Neural crest cell (in vitro differentiated cells): ENCODE data around the gene XPNPEP2. TPM values are rescaled to one million over a fixed set of nuclear protein-coding genes. Genes with fewer than 3 reads are reported as not detected.
A peak's percentile ranks its signal among the peaks of the same experiment; 100 is the strongest.

Experiments used
- DNase-seq: peaks from one replicate; pipeline ENCODE4 v3.0.0; 2021; ENCODE audit warnings: low read depth, mixed read lengths, low spot score
- H3K27ac Mint-ChIP-seq: one replicate; pipeline ENCODE4 v1.8.0; 2021; ENCODE audit warnings: mild to moderate bottlenecking, mixed read lengths; ENCODE audit not compliant: unreplicated experiment
- H3K27me3 Mint-ChIP-seq: 2 replicates; pipeline ENCODE4 v1.8.0; 2021; ENCODE audit warnings: low read depth, mild to moderate bottlenecking, mixed read lengths
- H3K36me3 Mint-ChIP-seq: 2 replicates; pipeline ENCODE4 v1.8.0; 2021; ENCODE audit warnings: low read depth, mild to moderate bottlenecking, mixed read lengths
- H3K4me1 Mint-ChIP-seq: 2 replicates; pipeline ENCODE4 v1.8.0; 2021; ENCODE audit warnings: mixed read lengths
- H3K4me3 Mint-ChIP-seq: one replicate; pipeline ENCODE4 v1.8.0; 2021; ENCODE audit warnings: mild to moderate bottlenecking, mixed read lengths
- H3K9me3 Mint-ChIP-seq: 2 replicates; pipeline ENCODE4 v1.8.0; 2021; ENCODE audit warnings: mixed read lengths
- total RNA-seq: library from RNA; stranded (reverse); gene quantifications from 2 replicates; pipeline ENCODE4 v1.2.1, GENCODE V29; 2021
- TF ChIP-seq, protein P1 (sequence below): fragments of 200-600 bp; sonication (generic); conservative IDR thresholded peaks from 2 replicates; pipeline ENCODE4 v1.5.0; 2021; ENCODE audit warnings: antibody characterized with exemption, mild to moderate bottlenecking

XPNPEP2 gene
- total RNA-seq, 1 donor from 2014 or later, result 0.40 TPM

DNA sequence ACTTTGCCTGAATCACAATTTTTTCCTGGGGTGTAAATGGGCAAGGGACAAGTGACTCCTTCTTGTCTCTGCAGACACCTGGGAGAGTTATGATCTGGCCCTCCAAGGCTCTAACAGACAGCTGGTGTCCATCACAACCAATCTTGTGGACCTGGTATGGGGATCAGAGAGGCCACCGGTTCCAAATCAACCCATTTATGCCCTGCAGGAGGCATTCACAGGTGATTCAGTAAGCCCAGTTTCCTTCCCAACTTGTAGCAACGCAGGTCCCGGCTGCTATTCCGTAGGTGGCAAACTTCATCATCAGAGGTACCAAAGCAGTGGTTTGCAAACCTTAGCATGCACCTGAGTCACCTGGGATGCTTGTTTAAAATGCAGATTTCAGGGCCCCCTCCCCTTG is 8.8 kb downstream of the XPNPEP2 start:
- no peak overlapping the region for H3K27ac Mint-ChIP-seq
- no peaks in the 10 kb centered on the region for H3K9me3 Mint-ChIP-seq
- H3K36me3 Mint-ChIP-seq, result no peaks in the 10 kb centered on the region
- TF ChIP-seq, protein P1, sequence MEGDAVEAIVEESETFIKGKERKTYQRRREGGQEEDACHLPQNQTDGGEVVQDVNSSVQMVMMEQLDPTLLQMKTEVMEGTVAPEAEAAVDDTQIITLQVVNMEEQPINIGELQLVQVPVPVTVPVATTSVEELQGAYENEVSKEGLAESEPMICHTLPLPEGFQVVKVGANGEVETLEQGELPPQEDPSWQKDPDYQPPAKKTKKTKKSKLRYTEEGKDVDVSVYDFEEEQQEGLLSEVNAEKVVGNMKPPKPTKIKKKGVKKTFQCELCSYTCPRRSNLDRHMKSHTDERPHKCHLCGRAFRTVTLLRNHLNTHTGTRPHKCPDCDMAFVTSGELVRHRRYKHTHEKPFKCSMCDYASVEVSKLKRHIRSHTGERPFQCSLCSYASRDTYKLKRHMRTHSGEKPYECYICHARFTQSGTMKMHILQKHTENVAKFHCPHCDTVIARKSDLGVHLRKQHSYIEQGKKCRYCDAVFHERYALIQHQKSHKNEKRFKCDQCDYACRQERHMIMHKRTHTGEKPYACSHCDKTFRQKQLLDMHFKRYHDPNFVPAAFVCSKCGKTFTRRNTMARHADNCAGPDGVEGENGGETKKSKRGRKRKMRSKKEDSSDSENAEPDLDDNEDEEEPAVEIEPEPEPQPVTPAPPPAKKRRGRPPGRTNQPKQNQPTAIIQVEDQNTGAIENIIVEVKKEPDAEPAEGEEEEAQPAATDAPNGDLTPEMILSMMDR, result no peak
- H3K27me3 Mint-ChIP-seq, result no peaks in the 10 kb centered on the region
- DNase-seq, result no peak
- no peak overlapping the region for H3K4me3 Mint-ChIP-seq
- H3K4me1 Mint-ChIP-seq, result peaks cover 9% of the 10 kb centered on the region

DNA sequence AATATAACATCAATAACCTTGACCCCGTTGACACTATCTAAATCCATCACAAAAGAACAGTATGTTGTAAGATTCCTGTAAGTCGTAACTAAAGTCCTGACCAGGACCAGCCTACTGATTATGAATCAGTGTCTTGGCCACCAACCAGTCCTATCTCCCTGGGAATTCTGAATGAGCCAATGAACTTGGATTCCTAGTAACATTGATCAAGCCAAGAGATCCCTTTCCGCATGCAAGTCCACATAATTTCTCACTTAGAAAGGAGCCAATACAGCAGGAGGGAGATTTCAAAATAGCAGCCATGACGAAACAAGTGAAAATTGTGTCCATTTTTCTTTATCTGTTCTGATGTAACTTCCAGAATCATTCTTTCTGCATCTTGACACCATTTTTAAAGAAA is 9.5 kb downstream of the XPNPEP2 start:
- H3K9me3 Mint-ChIP-seq, result no peaks in the 10 kb centered on the region
- peaks cover 5% of the 10 kb centered on the region for H3K4me1 Mint-ChIP-seq
- TF ChIP-seq, protein P1, result no peak
- no peak overlapping the region for H3K27ac Mint-ChIP-seq
- H3K36me3 Mint-ChIP-seq, result no peaks in the 10 kb centered on the region
- H3K4me3 Mint-ChIP-seq, result no peak overlapping the region
- no peak for DNase-seq
- no peaks in the 10 kb centered on the region for H3K27me3 Mint-ChIP-seq

DNA sequence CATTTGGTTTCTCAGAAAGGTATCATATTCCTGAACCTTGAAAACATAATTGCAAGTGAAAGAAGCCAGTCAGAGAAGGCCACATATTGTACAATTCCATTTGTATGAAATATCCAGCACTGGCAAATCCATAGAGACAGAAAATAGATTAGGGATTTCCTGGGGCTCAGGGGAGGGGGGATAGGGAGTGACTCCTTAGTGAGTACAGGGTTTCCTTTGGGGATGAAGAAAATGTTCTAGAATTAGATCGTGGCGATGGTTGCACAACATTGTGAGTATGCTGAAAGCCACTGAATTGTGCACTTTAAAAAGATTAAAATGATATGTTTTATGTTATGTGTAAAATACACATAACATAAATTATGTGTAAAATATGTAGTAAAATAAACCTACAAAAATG is 10.3 kb downstream of the XPNPEP2 start:
- Mint-ChIP-seq H3K36me3 (no peaks in the 10 kb centered on the region), H3K27ac (no peak overlapping the region), H3K9me3 (no peaks in the 10 kb centered on the region), H3K4me3 (no peak overlapping the region), H3K4me1 (no peaks in the 10 kb centered on the region), H3K27me3 (no peaks in the 10 kb centered on the region)
- no peak for DNase-seq
- TF ChIP-seq, protein P1, result no peak

DNA sequence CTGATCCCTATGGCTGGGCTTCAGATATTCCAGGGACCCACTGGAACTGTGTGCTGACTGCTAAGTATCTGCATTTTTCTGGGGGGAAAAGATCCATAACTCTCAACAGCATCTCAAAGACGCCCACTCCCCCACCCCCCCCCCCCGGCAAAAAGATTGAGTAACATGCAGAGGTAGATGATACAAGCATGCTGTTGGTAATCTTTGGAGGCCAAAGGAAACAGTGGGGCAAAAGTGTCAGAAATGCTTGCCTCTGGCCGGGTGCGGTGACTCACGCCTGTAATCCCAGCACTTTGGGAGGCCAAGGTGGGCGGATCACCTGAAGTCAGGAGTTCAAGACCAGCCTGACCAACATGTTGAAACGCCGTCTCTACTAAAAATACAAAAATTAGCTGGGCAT is 12.2 kb downstream of the XPNPEP2 start:
- DNase-seq, result no peak
- Mint-ChIP-seq H3K27ac (no peak overlapping the region), H3K9me3 (no peaks in the 10 kb centered on the region), H3K36me3 (no peaks in the 10 kb centered on the region), H3K4me1 (no peaks in the 10 kb centered on the region), H3K27me3 (no peaks in the 10 kb centered on the region), H3K4me3 (no peak overlapping the region)
- TF ChIP-seq, protein P1, result no peak

DNA sequence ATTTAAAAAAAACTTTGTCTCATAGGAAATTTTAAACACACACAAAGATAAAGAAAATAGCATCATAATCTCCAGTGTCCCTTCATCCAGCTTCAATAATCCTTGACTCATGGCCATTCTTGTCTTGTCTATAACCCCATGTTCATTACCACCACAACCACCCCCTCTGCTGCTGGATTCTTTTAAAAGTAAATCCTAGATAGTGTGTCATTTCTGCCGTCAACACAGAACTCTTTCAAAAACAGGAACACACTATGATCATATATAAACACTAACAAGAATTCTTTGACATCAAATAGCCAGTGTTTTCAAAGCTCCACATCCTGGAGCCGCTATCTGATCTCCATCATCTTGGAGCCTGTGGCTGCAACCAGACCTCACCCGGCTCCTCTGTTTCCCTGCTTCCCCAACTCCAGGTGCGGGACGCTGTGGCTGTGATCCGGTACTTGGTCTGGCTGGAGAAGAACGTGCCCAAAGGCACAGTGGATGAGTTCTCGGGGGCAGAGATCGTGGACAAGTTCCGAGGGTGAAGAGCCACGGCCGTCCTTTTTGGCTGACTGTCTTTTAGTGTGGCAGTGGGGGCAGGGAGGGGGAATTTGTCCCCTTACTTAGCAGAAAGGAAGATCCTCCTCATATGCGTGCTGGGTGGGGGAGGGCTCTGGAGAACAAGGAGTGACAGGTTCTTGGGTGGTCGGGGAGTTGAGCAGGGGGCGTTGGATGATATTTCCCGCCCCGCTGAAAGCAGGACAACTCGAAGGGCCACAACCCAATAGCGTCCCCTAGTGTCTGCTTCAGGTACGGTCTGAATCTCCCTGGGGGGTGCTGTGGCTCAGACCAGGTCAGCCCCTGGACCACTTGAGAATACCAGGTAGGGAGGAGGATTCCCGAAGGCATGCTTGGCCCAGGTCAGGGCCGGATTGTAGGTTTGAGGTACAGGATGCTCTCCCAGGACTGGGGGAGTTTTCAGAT is 15.6 kb downstream of the XPNPEP2 start:
- TF ChIP-seq, protein P1, result peak; percentile 21
- H3K4me3 Mint-ChIP-seq, result no peak overlapping the region
- H3K9me3 Mint-ChIP-seq, result no peaks in the 10 kb centered on the region
- DNase-seq, result no peak
- no peaks in the 10 kb centered on the region for H3K27me3 Mint-ChIP-seq
- H3K4me1 Mint-ChIP-seq, result no peaks in the 10 kb centered on the region
- H3K36me3 Mint-ChIP-seq, result no peaks in the 10 kb centered on the region
- H3K27ac Mint-ChIP-seq, result no peak overlapping the region
